ENCODE data around the gene LMF1. TPM values are rescaled to one million over a fixed set of nuclear protein-coding genes. Genes with fewer than 3 reads are reported as not detected.

LMF1 gene
- total RNA-seq, 2 donors from 2014 or later: 26.9 to 33.2 TPM

DNA sequence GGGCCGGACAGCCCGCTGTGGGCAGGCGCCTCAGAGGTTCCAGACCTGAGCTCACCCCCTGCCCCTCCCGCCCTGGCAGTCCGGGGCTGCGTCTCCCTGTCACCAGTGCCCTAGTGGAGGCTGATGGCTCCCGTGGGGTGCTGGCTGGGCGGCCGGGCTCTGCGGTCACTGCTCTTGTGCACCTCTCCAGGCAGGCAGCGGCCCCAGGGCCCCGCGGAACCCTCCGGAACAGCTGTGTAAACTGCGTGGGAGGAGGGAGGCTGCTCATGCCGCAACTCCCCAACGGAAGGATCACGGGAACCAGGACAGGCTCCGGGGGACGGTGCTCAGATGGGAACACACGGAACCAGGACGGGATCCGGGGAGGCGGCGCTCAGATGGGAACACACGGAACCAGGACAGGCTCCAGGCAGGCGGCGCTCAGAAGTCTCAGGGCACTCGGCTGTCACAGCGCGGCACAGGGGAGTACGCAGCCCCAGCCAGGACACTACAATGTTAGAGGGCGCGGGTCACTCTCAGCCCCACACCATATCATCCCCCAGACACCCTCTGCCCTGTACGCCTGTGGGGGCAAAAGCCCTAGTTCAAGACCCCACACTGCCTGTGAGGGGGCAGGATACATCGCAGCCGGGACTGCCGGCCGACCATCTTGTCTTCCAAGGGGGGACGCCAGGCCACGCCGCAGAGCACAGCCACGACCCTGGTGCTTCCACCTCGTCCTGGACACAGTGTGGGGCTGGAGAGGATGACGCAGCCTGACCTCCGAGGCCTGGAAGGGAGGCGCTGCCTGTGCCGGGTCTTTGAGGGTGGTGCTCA, 96.2 kb downstream of the LMF1 start:
- ATAC-seq (replicated peaks in 1 of 2) (no peak), DNase-seq (no peak)
- Mint-ChIP-seq H3K27me3 (ENCODE audit: low read depth) (no peaks in the 10 kb centered on the region), H3K27ac (no peak overlapping the region), H3K4me1 (ENCODE audit: low read depth) (peaks cover 5% of the 10 kb centered on the region), H3K4me3 (no peak overlapping the region), H3K36me3 (ENCODE audit: insufficient read depth in 2 of 2) (no peaks in the 10 kb centered on the region), H3K9me3 (no peaks in the 10 kb centered on the region)

DNA sequence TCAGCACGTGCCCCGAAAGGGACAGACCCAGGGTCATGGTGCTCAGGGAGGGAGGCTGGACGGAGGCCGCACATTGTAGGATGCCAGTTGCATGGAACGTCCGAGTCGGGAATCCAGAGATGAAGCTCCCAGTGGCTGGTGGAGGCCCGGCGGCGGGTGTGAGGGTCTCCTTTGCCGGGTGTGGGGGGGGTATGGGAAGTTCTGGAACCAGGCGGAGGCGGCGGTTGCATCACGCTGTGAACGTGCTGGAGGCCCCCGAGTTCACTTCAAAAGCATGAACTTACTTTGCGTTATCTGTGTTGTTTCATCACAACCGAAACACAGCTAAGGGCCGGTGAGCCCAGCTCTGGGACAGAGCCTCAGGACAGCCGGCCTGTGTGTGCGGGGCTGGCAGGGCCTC, 96.9 kb downstream of the LMF1 start:
- H3K4me3 Mint-ChIP-seq: no peak overlapping the region
- peaks cover 5% of the 10 kb centered on the region for H3K4me1 Mint-ChIP-seq (ENCODE audit: low read depth)
- no peak overlapping the region for H3K27ac Mint-ChIP-seq
- ATAC-seq (replicated peaks in 1 of 2) (no peak), DNase-seq (no peak)
- H3K36me3 Mint-ChIP-seq (ENCODE audit: insufficient read depth in 2 of 2): no peaks in the 10 kb centered on the region
- H3K27me3 Mint-ChIP-seq (ENCODE audit: low read depth): no peaks in the 10 kb centered on the region
- no peaks in the 10 kb centered on the region for H3K9me3 Mint-ChIP-seq

DNA sequence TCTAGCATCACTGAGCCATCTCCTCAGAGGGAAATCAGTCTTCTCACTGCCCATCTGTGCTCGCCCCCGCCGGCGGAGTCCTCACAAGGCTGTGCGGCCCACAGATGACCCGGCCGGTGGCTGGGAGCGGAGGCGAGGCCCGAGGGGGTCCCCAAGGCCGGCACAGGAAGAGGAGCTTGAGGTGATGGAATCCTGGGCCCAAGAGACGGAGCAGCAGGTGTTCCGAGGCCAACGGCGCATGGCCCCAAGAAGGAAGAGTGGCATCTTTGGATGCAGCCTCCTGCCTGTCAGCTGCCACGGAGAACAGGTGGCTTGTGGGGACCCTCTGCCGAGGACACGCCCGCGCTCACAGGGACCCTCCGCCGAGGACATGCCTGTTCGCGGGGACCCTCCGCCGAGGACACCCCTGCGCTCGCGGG, 97.5 kb downstream of the LMF1 start:
- Mint-ChIP-seq H3K27ac (no peak overlapping the region), H3K36me3 (ENCODE audit: insufficient read depth in 2 of 2) (no peaks in the 10 kb centered on the region), H3K9me3 (no peaks in the 10 kb centered on the region), H3K4me3 (no peak overlapping the region), H3K27me3 (ENCODE audit: low read depth) (no peaks in the 10 kb centered on the region), H3K4me1 (ENCODE audit: low read depth) (peaks cover 5% of the 10 kb centered on the region)
- ATAC-seq (replicated peaks in 1 of 2): no peak
- DNase-seq: no peak

DNA sequence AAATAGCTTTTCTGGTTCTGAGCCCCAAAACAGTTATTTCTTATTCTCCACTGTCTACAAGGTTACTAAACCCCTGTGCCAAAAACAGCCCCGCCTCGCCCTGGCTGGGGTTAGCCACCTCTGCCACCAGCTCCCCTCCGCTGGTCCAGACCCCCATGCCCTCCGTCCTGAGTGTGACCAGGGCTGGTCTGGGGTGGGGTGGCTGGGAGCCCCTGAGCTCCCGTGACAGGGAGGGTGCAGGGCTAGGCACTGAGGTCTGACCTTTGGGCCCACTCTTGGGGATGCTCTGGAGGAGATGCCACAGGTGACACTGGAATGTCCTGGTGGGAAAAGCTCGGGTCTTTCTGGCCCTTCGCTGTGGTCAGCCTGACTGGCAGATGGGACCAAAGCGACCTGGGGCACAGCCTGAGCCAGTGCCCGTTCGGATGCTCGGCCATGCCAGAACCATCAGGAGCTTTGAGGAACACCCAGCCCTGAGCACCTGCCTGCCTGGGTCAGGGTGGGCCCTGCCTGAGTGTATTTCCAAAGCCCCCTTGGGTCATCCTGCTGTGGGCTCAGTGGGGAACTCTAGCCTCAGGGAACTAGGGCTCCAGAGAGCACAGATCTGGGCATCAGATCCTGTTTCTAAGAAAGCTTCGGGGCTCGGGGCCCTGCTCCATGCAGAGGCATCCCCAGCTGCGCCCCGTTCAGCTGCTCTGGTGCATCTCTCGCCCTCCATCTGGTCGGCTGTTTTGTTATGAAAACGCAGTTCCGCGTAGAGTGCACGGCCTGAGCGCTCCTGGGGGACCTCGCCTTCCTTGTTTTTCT, 98.1 kb downstream of the LMF1 start:
- Mint-ChIP-seq H3K27me3 (ENCODE audit: low read depth) (no peaks in the 10 kb centered on the region), H3K27ac (no peak overlapping the region), H3K9me3 (no peaks in the 10 kb centered on the region), H3K36me3 (ENCODE audit: insufficient read depth in 2 of 2) (no peaks in the 10 kb centered on the region), H3K4me1 (ENCODE audit: low read depth) (peaks cover 5% of the 10 kb centered on the region), H3K4me3 (no peak overlapping the region)
- ATAC-seq (replicated peaks in 1 of 2): no peak
- DNase-seq: no peak

DNA sequence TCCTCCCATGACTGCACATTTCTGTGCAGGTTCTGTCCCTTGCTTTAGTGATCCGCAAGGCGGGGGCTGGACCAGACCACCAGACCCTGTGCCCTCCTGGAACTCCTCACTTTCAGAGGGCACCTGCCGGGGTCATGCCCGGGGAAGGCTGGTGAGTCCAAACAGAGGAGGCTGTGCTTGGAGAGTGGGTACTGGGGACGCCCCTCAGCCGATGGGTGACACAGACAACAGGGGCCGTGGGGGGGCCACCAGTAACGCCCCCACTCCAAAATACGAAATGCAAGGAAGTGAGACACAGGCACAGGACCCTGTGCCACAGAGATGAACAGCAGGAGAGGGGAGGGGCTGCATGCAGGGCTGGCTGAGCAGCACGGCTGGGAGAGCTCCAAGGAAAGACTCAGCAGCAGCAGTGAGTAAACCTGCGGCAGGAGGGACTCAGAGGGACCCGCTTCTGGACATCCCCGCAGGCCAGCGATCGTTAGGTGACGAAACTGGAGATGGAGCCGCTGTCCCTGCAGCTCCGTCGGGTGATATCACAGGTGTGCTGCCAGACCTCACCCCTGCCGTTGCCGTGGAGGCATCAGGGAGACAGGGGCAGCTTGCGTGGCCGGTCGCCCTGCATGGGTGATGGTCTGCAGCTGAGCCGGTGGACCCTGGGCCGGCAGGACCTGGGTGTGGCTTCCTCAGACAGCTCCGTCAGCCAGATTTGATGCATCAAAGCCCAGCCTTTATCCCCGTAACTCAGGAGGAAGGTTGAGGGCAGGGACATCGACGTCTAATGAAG, 99.0 kb downstream of the LMF1 start:
- H3K36me3 Mint-ChIP-seq (ENCODE audit: insufficient read depth in 2 of 2): no peaks in the 10 kb centered on the region
- no peaks in the 10 kb centered on the region for H3K27me3 Mint-ChIP-seq (ENCODE audit: low read depth)
- H3K27ac Mint-ChIP-seq: no peak overlapping the region
- no peaks in the 10 kb centered on the region for H3K4me1 Mint-ChIP-seq (ENCODE audit: low read depth)
- DNase-seq: no peak
- no peak overlapping the region for H3K4me3 Mint-ChIP-seq
- H3K9me3 Mint-ChIP-seq: no peaks in the 10 kb centered on the region
- no peak for ATAC-seq (replicated peaks in 1 of 2)

DNA sequence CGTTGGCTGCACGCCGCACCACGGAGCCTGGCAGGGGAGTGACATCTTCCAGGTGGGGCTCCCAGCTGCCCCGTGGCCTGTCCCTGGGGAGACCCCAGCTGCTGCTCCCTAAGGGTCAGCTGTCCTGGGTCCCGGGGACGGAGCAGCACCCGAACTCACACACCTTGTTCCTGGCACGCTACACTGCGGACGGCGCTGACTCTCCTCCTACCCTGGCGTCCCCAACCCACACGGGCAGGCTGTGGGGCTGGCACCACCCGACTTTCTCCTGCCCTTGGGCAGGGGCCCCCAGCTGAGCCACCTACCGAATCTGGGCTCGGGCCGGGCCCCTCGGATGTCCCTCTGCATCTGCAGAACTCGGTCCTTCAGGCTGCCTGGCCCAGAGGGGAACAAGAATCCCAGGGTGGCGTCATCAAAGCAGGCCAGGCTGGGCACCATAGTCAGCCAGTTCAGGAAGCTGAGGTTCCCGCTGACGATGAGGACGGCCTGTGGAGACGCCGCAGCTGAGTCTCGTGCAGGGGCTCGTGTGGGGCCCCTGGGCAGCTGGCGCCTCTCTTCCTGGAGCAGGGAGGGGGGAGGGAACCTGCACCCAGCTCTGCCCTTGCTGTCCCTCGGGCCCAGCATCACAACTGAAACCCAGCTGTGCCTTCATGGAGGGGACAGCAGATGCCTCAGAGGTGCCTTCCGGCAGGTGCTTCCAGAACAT, 99.8 kb downstream of the LMF1 start:
- Mint-ChIP-seq H3K9me3 (no peaks in the 10 kb centered on the region), H3K4me1 (ENCODE audit: low read depth) (no peaks in the 10 kb centered on the region), H3K27me3 (ENCODE audit: low read depth) (no peaks in the 10 kb centered on the region), H3K4me3 (no peak overlapping the region), H3K27ac (no peak overlapping the region), H3K36me3 (ENCODE audit: insufficient read depth in 2 of 2) (no peaks in the 10 kb centered on the region)
- DNase-seq (no peak), ATAC-seq (replicated peaks in 1 of 2) (no peak)

DNA sequence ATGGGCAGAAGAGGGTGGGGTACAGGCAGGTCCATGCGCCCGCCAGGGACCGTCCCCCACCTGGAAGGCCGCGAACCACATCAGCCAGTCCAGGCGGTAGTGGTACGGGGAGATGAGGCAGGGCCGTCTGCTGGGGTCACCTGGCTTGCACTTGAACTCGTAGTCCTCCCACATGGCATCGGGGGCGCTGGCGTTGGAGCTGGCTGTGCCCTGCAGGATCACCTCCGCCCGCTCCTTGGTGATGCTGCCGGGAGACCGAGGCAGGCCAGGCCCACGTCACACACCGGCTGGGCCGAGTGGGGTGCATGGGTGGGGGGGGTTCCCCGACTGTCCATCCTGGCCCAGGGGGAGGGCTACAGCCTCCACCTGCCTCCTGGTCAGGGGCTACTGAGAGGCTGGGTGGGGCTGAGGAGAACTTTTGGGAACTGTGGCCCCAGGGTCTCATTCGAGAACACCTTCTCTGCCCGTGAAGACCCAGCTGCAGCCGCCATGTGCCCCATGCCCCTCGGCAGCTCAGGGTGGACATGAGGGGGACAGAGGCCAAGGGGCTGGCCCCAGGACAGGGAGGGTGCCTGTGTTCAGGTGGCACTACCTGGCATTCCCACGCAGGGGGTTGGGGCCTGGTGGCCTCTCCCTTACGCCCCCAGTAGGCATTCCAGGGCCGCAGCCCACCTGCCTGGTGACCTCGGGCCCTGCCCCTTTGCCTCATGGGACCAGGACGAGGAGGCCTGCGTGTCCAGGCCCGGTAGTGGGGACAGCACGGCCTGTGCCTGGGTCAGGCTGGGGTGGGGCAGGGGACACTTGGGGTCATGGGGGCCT, 100.8 kb downstream of the LMF1 start:
- H3K4me3 Mint-ChIP-seq: no peak overlapping the region
- H3K9me3 Mint-ChIP-seq: no peaks in the 10 kb centered on the region
- no peak for DNase-seq
- H3K4me1 Mint-ChIP-seq (ENCODE audit: low read depth): no peaks in the 10 kb centered on the region
- no peaks in the 10 kb centered on the region for H3K27me3 Mint-ChIP-seq (ENCODE audit: low read depth)
- ATAC-seq (replicated peaks in 1 of 2): no peak
- peaks cover 0 to 2% of the 10 kb centered on the region in 2 donors for H3K36me3 Mint-ChIP-seq (ENCODE audit: insufficient read depth in 2 of 2)
- H3K27ac Mint-ChIP-seq: no peak overlapping the region

DNA sequence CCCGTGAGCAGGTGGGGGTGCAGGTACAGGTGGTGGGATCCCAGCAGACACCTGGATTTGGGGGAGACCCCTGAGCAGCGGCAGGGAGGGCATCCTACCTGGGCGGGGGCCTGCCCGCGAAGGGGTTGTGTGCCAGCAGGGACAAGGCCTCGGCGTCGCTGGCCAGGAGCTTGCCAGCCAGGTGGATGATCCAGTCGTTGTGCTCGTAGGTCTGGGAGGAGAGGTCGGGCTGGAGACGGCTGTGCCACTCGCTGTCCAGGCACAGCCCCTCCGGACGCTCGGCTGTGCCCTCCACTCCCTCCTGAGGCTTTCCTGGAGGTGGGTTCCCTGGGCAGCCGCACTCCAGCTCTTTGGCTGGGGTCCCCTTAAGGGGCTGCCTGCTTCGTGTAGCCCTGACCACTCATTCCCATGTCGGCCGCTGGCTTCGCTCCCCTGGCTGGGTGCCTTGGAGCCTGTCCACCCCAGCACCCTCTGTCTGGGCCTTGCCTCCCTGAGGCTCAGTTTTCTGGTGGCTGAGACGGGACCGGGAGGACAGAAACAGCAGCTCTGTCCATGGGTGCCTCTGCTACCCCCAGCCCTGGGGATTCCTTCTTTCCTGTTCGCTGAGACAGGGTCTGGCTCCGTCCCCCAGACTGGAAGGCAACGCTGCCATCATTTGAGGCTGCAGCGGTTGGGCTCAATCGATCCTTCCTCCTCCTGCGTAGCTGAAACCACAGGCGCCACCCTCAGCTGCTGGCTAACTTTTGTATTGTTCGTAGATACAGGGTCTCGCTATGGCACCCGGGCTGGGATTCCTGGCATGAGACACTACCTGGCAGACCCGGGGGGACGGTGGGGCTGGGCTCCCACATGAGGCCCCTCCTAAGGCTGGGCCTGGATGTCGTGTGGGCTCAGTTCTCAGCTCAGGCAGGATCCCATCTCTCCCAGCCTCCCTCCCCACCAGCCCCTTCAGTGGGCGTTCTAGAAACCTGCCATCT, 101.7 kb downstream of the LMF1 start:
- H3K4me1 Mint-ChIP-seq (ENCODE audit: low read depth): no peaks in the 10 kb centered on the region
- H3K27me3 Mint-ChIP-seq (ENCODE audit: low read depth): no peaks in the 10 kb centered on the region
- H3K36me3 Mint-ChIP-seq (ENCODE audit: insufficient read depth in 2 of 2): peaks cover 0 to 2% of the 10 kb centered on the region in 2 donors
- H3K27ac Mint-ChIP-seq: no peak overlapping the region
- ATAC-seq (replicated peaks in 1 of 2) (no peak), DNase-seq (no peak)
- H3K4me3 Mint-ChIP-seq: no peak overlapping the region
- no peaks in the 10 kb centered on the region for H3K9me3 Mint-ChIP-seq

DNA sequence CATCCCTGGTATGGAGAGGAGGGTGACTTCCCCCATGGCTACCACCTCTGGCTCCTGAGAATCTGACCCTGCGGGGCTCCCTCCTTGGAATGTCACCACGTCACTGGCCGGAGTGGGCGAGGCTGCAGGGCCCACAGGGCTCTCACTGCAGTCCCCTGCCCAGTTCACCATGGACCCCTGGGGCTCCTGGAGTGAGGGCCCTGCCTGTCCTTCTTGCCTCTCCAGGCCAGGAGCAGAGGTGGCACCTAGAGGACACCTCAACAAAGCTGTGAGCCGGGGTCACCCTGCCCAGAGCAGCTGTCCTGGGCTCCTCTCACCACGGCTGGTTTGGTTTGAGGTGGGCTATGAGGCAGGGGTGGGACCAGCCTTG, 102.4 kb downstream of the LMF1 start:
- Mint-ChIP-seq H3K9me3 (peaks cover 0 to 2% of the 10 kb centered on the region in 2 donors), H3K36me3 (ENCODE audit: insufficient read depth in 2 of 2) (peaks cover 0 to 3% of the 10 kb centered on the region in 2 donors), H3K27ac (no peak overlapping the region), H3K4me3 (no peak overlapping the region), H3K27me3 (ENCODE audit: low read depth) (no peaks in the 10 kb centered on the region), H3K4me1 (ENCODE audit: low read depth) (no peaks in the 10 kb centered on the region)
- ATAC-seq (replicated peaks in 1 of 2) (no peak), DNase-seq (no peak)

DNA sequence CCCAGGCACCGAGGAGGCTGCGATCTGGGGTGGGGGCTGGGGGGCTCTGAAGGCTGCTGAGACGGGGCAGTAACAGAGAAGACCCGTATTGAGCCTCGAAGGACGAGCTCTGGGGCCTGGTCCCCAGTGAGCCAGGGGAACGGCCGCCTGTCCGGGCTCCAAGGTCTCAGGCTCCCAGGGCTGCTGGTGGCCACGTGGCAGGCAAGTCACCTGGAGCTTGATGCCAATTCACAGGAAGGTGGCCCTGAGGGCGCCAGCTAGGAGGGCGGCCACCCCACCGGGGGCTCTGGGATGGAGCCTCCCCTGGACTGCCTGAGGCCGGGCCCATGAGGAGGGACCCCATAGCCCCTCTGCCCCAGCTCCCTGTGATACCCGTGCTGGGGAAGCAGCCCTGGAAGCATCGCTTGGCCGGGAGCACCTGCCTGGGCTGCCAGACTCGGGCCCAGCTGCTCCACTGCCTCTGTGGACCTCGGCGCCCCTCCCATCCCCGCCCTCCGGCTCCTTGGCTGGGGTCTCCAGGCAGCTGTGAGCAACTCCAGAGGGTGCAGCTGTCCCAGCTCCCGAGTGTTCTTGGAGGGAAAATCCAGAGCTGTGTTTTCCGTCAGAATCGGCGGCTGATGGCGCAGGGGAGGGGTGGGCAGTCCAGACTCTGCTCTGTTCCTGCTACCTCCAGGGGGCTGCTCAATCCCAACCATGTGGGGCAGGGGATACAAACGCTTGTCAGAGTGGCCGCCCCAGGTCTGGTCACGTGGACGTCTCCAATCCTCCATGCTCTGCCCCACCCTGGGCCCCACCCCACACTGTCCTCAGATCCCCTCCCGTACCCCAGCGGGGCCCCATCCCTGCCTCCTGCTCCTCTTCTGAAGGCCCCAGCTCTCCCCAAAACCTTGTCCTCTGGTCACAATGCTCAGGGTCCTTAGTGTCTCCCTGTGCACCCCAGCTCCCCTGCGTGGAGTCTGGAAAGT, 103.1 kb downstream of the LMF1 start:
- Mint-ChIP-seq H3K4me1 (ENCODE audit: low read depth) (no peaks in the 10 kb centered on the region), H3K4me3 (no peak overlapping the region), H3K9me3 (peaks cover 0 to 2% of the 10 kb centered on the region in 2 donors), H3K27me3 (ENCODE audit: low read depth) (no peaks in the 10 kb centered on the region), H3K27ac (no peak overlapping the region), H3K36me3 (ENCODE audit: insufficient read depth in 2 of 2) (peaks cover 0 to 4% of the 10 kb centered on the region in 2 donors)
- ATAC-seq (replicated peaks in 1 of 2): no peak
- no peak for DNase-seq
